Type B pancreatic cell (in vitro differentiated cells): Measurements from ENCODE around the gene FANCM. TPM values are rescaled to one million over a fixed set of nuclear protein-coding genes. Genes with fewer than 3 reads are reported as not detected.

Experiments used
- DNase-seq: peaks from one replicate; pipeline ENCODE4 v3.0.0; 2021; ENCODE audit warnings: mixed read lengths; ENCODE audit not compliant: unreplicated experiment; ENCODE audit errors: extremely low spot score
- H3K27ac Mint-ChIP-seq: 2 replicates; pipeline ENCODE4 v1.8.0; 2021; ENCODE audit warnings: mild to moderate bottlenecking, mixed read lengths
- H3K27me3 Mint-ChIP-seq: 2 replicates; pipeline ENCODE4 v1.8.0; 2021; ENCODE audit warnings: mixed read lengths
- H3K36me3 Mint-ChIP-seq: 2 replicates; pipeline ENCODE4 v1.8.0; 2021; ENCODE audit warnings: mixed read lengths
- H3K4me1 Mint-ChIP-seq: one replicate; pipeline ENCODE4 v1.8.0; 2021; ENCODE audit warnings: mixed read lengths; ENCODE audit not compliant: unreplicated experiment
- H3K4me3 Mint-ChIP-seq: 2 replicates; pipeline ENCODE4 v1.8.0; 2021; ENCODE audit warnings: mild to moderate bottlenecking, mixed read lengths
- H3K9me3 Mint-ChIP-seq: 2 replicates; pipeline ENCODE4 v1.8.0; 2021; ENCODE audit warnings: mixed read lengths
- total RNA-seq: library from RNA; stranded (reverse); gene quantifications from 2 replicates; pipeline ENCODE4 v1.2.1, GENCODE V29; 2021; ENCODE audit warnings: low replicate concordance
- TF ChIP-seq, protein P1 (sequence below): fragments of 200-600 bp; sonication (generic); conservative IDR thresholded peaks from 2 replicates; pipeline ENCODE4 v1.5.0; 2021; ENCODE audit warnings: antibody characterized with exemption, mild to moderate bottlenecking

The FANCM gene
- total RNA-seq, 1 donor from 2014 or later, result 12.4 TPM

GRCh38 chr14:45144658-45145057 is 8.9 kb downstream of the FANCM start:
- Mint-ChIP-seq H3K27ac (no peak overlapping the region), H3K36me3 (no peaks in the 10 kb centered on the region), H3K4me1 (peaks cover 4% of the 10 kb centered on the region), H3K27me3 (no peaks in the 10 kb centered on the region), H3K9me3 (no peaks in the 10 kb centered on the region), H3K4me3 (no peak overlapping the region)
- no peak for DNase-seq
- TF ChIP-seq, protein P1, sequence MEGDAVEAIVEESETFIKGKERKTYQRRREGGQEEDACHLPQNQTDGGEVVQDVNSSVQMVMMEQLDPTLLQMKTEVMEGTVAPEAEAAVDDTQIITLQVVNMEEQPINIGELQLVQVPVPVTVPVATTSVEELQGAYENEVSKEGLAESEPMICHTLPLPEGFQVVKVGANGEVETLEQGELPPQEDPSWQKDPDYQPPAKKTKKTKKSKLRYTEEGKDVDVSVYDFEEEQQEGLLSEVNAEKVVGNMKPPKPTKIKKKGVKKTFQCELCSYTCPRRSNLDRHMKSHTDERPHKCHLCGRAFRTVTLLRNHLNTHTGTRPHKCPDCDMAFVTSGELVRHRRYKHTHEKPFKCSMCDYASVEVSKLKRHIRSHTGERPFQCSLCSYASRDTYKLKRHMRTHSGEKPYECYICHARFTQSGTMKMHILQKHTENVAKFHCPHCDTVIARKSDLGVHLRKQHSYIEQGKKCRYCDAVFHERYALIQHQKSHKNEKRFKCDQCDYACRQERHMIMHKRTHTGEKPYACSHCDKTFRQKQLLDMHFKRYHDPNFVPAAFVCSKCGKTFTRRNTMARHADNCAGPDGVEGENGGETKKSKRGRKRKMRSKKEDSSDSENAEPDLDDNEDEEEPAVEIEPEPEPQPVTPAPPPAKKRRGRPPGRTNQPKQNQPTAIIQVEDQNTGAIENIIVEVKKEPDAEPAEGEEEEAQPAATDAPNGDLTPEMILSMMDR, result no peak

DNA sequence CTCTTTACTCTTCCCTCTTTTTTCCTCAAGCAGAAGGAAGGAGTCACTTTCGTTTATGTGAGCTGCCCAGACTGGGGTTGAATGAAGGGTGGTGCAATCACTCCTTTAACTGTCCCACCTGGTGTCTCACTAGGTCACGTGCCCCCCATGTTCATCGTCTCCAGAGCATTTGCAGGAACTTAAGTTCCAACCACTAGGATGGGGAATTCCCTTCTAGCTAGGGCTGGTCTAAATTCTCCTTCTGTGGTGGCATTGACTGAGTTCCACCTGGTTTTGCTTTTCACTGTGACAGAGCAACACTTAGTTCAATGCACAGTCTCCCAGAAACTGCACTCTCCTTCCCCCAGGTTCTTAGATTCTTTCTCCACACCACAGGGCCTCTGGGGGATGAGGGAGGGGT is 9.5 kb downstream of the FANCM start:
- DNase-seq, result no peak
- H3K36me3 Mint-ChIP-seq, result no peaks in the 10 kb centered on the region
- no peak overlapping the region for H3K27ac Mint-ChIP-seq
- H3K4me3 Mint-ChIP-seq, result no peak overlapping the region
- no peaks in the 10 kb centered on the region for H3K27me3 Mint-ChIP-seq
- H3K9me3 Mint-ChIP-seq, result no peaks in the 10 kb centered on the region
- peaks cover 3% of the 10 kb centered on the region for H3K4me1 Mint-ChIP-seq
- TF ChIP-seq, protein P1, result no peak

DNA sequence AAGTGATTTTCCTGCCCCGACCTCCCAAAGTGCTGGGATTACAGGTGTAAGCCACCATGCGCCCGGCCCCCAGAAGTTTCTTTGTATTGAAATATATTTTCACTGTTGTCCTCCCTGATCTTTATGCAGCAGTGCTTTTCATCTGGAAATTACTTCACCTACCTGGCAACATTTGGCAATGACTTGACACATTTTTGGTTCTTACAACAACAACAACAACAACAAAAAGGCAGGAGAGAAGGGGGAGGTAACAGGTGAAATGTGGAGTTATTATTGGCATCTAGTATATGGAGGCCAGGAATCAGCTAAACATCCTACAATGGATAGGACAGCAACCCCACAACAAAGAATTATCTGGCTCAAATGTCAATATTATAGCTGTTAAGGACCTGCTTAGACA is 13.9 kb downstream of the FANCM start:
- Mint-ChIP-seq H3K27ac (no peak overlapping the region), H3K27me3 (no peaks in the 10 kb centered on the region)

GRCh38 chr14:45150386-45150890 is 14.7 kb downstream of the FANCM start:
- TF ChIP-seq, protein P1, result no peak
- Mint-ChIP-seq H3K4me1 (no peaks in the 10 kb centered on the region), H3K9me3 (no peaks in the 10 kb centered on the region), H3K36me3 (no peaks in the 10 kb centered on the region), H3K27ac (no peak overlapping the region), H3K27me3 (no peaks in the 10 kb centered on the region), H3K4me3 (no peak overlapping the region)
- DNase-seq, result no peak

More for the DNA sequence above, 13.9 kb downstream of the FANCM start:
- Mint-ChIP-seq H3K4me3 (no peak overlapping the region), H3K36me3 (no peaks in the 10 kb centered on the region), H3K4me1 (no peaks in the 10 kb centered on the region), H3K9me3 (no peaks in the 10 kb centered on the region)
- TF ChIP-seq, protein P1, result no peak
- DNase-seq, result no peak

GRCh38 chr14:45156067-45156466 is 20.3 kb downstream of the FANCM start:
- no peak overlapping the region for H3K27ac Mint-ChIP-seq
- DNase-seq, result no peak
- no peaks in the 10 kb centered on the region for H3K4me1 Mint-ChIP-seq
- TF ChIP-seq, protein P1, result no peak
- H3K9me3 Mint-ChIP-seq, result no peaks in the 10 kb centered on the region
- H3K27me3 Mint-ChIP-seq, result no peaks in the 10 kb centered on the region
- H3K4me3 Mint-ChIP-seq, result no peak overlapping the region
- H3K36me3 Mint-ChIP-seq, result peaks cover 5% of the 10 kb centered on the region

GRCh38 chr14:45169906-45170305 is 34.2 kb downstream of the FANCM start:
- Mint-ChIP-seq H3K27me3 (no peaks in the 10 kb centered on the region), H3K27ac (no peak overlapping the region), H3K4me1 (no peaks in the 10 kb centered on the region), H3K36me3 (peaks cover 4% of the 10 kb centered on the region), H3K9me3 (no peaks in the 10 kb centered on the region), H3K4me3 (no peak overlapping the region)
- DNase-seq, result no peak
- TF ChIP-seq, protein P1, result no peak
